Activated T-cell treated with anti-CD3 and anti-CD28 coated beads for 4 hours (primary cell): ENCODE measurements around the gene OR10J5.
"Not testable (repeated sequence)": the region's sequence is repeated elsewhere in the genome, so short reads cannot be mapped to it uniquely, and the experiment has no call there.

ENCODE experiments used
- DNase-seq: peaks from one replicate; pipeline ENCODE4 v3.0.0-alpha.2; 2020

Gene OR10J5, protein sequence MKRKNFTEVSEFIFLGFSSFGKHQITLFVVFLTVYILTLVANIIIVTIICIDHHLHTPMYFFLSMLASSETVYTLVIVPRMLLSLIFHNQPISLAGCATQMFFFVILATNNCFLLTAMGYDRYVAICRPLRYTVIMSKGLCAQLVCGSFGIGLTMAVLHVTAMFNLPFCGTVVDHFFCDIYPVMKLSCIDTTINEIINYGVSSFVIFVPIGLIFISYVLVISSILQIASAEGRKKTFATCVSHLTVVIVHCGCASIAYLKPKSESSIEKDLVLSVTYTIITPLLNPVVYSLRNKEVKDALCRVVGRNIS

DNA sequence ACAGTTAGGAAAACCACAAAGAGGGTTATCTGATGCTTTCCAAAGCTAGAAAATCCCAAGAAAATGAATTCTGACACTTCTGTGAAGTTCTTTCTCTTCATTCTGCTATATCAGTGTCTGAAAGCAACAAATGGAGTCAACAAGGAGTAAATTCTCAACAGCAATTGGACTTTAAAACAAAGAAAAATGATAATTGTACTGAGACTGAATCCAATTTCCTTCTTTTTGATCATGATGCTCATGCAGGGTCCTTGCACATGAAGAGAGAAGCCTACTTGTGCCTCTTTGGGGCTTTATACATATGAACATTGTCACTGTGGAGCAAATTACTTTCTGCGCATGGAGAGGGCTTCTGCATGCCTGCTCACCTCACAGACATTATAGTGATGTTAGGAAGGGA is at the start of gene OR10J5:
Gene OR10J5, minus strand, starts transcription at position 101 of the 400 bp plus-strand sequence. Its CDS starts 0 bp downstream, at position 101.
- no peak for DNase-seq

DNA sequence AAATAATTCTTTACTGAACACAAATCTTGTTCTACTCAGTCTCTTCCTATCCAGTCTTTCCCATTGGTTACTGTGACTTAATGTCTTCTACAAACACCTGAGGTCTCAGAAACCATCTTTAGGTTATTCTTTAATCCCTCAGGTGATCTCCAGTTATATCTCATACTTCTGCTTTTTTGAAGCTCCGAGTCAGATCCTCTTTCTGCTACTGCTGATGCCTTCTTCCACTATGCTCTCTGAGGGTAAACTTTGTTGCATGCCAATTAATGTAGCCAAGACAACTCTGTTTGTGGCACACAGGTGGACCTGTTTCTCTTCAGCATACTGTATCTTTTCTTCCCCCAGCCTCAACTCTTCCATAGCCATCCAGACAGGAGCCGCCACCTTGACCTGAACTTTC is 48.7 kb upstream of the OR10J5 start:
- no peak for DNase-seq

DNA sequence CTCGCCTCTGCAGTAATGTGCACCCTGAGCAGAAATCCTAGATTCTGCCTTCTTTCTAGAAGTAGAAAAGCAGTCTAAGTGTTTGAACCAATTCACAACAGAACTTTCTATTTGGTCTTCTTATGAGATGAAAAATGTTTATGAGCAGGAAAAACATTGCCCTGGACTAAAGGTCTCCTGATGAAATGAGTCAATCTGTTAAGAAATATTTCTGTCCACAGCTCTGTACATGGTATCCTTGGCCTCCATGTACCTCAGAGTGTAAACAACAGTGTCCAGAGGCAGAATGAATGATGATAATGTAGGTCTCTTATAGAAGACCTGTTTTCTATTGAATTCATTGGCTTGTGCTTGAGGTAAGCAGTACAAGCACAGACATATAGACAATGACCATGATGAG is 45.6 kb upstream of the OR10J5 start:
- no peak for DNase-seq

DNA sequence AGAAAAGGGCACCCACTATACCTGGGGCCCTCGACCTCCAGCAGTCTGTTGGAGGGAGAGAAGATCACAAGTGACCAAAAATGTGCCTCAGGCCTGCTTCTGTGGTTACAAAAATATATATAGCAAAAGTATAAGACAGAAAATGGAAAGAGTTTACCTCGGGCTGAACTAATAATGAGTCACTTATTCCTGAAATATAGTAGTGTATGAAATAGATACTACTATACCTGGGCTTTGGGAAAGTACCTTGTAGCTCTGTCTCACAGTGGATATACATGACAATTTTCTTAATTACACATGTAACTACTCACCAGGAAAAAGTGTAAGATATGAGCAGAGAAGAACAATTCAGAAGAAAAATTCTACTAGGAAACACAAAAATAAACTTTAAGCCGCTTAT is 44.5 kb upstream of the OR10J5 start:
- DNase-seq = no peak

DNA sequence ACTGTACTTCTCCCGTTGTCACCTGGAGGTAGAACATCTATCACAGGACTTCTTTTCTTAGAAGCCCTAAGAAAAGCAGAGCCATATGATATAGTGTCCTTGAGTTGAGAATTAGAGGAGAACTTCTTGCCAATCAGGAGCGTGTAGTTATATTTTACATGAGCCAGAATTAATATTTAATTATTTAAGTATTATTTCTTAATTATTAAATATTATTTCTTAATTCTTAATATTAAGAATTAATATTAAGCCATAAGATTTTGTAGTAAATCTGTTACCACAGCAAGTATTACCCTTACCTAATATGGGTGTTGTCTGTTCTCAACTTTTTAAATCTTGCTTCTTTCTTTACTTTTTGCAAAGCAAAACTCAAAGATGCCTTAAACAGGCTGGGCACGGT is 41.6 kb upstream of the OR10J5 start:
- no peak for DNase-seq

DNA sequence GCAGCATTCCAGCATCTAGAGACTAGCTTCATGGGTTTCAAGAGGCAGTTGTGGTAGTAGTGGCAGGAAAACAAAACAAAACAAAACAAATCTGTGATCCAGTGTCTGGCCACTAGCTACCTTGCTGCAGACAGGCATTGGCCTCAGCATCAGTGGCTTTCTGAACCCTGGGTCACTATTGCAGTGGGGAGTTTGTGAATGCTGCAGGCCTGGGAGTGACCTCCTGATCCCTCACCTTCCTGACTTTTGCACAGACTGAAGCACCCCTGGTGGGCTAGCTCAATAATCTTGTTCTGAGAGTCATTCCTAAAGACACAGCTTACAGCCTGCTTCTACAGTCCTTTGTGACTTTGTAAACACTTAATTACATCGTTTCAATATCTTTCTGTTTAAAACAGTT is 26.9 kb upstream of the OR10J5 start:
- DNase-seq = no peak

DNA sequence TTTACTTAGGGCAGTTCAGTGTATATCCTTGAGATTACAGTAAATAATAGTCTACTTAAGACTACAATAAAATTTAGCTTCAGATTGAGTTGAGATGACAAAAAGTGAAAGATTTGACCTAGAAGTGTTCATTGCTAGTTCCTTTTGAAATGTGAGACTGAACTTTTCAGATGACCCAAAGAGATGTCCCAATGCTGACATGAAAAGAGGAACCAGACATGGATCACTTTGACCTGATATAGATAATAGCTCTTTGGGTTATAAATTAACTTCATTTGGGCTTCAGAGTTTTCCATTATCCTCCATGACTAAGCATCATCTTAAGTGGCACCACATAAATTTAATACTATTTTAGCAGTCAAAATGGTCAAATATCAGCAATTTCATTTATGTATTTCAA is 25.7 kb upstream of the OR10J5 start:
- DNase-seq = no peak

DNA sequence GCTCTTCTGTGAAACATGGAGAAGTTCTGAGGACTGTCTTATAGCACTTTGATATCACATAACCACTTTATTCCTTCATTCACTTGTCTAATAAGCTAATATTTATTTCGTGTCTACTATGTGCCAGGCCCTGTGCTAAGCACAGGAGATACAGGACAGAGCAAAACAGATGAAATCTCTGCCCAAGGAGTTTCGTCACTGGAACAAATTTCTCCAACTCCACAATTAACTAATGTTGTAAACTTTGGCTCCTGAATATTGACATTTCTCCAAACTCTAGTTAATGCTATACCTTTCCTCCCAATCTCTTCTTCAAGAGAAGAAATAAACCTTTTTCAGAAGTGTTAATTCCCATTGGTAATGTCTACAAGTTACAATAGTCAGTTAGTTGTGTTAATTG is 24.8 kb upstream of the OR10J5 start:
- no peak for DNase-seq

DNA sequence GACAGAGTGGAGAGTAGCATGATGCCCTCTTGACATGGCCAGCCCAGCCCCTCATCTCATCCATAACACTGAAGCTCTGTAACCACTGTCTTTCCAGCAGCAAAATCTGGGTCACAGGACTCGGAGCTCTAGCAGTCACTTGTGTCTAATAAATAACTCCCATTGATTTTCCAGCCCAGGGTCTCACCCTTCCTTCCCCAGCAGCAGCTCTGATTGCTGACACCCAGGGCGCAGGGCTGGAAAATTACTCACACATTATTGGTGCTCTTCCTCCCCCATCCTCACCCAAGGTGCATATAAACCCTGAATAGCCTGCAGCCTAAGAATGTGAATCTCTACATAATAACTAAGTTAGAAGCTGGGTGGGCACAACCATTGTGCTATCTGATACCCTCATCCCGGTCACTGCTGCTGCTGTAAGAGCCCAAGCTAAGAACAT is 21.1 kb upstream of the OR10J5 start:
- DNase-seq = no peak

DNA sequence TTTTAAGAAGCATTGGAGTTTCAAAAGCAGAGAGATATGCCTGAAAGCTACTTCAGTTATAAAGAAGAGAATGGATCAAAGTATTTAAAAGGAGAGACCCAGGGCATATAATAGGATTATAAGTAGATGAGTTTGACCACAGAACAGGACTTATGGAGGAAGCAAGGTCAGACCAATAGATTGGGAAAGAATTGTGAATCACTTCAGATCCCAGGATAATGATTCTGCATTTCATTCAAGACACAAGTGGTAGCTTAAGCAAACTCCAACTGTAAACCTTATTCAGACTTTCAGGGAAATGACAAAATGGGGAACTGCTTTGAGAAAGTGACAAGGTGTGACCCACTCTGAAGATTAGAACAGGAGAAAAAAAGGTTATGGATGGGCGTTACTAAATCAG is 18.9 kb upstream of the OR10J5 start:
- no peak for DNase-seq

DNA sequence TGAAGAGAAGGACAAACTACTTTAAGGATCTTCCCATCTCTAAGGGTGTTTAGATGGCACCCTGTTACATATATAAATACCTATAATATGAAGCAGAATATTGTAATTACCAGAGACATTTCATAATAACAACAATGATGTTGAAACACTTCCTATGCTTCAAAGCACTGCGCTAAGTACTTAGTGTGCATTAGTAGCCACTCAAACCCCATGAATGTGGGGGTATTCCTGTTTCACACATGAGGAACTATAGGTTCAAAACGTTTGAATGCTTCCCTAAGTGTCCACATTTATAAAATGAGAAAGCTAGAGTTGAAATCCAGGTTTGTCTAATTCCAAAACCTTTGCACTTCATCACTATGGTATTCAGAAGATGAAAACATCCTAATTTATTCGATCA is 18.5 kb upstream of the OR10J5 start:
- DNase-seq = no peak

DNA sequence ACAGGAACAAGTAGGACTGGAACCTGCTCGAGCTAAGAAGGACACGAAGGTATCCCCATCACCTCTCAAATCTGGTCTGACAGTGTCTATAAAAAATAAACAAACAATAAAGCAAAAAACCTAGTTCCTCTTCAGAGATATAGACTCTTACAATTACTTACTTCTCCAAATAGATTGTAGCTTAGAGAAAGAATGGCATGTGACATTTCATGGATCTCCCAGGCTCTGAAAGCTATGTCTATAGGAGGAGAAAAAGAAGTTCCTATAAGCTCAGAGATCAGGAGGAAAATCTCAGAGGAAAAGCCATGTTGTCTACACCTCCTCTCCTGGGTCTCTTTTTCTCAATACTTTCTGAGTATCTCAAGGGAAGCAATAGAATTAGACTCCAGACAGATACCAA is 12.3 kb upstream of the OR10J5 start:
- DNase-seq = no peak

DNA sequence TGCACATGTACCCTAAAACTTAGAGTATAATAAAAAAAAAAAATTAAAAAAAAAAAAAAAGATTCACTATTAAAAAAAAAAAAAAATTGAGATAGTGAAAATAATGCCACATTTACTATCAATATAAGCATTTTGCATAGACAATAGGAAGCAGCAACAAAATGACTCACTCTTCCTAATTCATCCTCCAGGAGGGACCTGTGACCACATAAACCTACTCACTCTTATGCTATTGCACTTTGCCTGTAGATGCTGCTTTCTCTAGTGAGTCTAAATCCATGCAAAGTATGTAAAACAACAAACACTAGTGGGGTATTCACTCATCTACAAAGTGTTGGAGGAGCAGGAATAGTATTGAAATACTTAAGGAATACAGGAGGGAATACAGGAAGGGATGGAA is 2.9 kb downstream of the OR10J5 start:
- DNase-seq = no peak

DNA sequence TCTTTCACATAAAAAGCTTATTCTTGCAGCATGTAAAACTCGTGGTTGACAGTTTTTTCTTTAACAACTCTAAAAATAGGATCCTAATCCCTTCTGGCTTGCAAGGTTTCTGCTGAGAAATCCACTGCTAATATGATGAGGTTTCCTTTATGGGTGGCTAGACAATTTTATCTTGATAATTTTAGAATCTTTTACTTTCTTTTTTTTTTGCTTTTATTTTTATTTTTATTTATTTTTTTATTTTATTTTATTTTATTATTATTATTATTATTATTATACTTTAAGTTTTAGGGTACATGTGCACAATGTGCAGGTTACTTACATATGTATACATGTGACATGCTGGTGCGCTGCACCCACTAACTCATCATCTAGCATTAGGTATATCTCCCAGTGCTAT is 11.0 kb downstream of the OR10J5 start:
- DNase-seq = not testable (repeated sequence)

DNA sequence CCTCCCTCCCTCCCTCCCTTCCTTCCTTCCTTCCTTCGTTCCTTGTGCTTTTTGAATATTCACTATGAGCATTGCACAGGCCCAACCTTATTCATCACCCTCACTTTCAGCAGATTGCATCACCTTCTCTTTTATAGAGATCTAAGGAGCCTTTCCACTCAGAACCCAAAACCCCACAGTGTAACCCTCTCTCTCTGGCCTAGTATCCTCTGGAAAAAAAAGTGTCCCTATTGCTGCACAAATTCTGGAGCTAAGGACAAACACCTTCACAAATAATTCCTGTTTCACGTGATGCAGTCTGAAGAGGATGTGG is 25.6 kb downstream of the OR10J5 start:
- DNase-seq = no peak

DNA sequence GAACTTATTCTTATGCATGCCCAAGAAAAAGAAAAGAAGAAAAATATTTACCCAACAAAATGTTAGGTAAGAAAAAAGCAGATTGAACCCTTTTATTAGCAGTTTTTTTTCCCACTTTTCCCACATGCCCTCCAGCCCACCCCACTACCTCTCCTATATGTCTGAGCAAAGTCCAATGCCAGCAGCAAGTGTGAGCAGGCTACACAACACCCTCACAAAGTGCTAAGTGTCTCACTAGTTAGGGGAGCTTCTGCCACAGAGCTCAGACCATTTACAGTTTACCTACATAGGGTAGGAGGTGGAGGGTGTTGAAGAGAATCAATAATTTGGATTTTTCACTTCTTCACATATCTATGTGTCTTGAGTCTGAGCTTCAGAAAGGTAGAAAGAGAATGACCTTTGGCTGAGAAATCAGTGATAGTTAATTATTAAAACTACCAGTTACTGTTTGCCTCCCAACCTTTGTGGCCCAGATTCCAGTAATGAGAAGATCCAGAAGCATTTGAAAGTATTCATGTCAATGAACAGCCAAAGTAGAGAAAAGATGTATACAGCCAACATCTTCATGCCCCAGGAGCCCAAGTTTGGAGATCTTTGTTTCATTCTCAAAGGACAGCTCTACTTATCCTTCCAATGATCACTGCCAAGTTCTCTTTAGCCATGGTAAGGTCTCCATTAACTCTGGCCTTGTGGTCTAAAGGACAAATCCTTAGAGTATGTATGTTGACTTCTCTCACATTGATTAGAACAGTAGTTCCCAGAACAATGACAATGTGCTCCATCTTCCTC is 26.2 kb downstream of the OR10J5 start:
- DNase-seq = no peak

DNA sequence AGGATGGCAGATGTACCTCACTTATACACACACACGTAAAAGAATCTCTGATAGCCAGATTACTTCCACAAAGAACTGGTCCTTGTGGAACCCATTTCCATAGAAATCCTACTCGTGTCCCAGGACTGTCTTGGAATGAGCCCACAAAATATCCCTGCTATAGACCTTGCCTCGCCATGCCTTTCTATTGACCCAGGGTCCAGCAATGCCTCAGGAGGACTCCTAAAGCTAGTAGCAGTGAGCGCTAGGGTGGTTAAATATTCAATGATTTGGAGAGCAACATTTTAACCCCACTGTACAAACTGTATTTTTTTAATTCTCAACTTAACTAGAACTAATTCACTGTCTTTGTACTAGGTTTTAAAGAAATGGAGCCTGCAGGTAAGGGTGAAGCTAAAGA is 26.9 kb downstream of the OR10J5 start:
- no peak for DNase-seq

DNA sequence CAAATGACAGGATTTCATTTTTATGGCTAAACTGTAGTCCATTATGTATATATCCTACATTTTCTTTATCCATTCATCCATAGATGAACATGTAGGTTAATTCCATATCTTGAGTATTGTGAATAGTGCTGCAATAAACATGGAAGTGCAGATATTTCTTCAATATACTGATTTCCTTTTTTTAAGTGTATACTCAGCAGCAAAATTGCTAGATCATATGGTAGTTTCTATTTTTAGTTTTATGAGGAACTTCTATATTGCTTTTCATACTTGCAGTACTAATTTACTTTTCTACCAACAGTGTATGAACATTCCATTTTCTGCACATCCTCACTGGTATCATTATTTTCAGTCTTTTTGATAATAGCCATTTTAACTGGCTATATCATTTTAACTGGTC is 30.1 kb downstream of the OR10J5 start:
- no peak for DNase-seq

DNA sequence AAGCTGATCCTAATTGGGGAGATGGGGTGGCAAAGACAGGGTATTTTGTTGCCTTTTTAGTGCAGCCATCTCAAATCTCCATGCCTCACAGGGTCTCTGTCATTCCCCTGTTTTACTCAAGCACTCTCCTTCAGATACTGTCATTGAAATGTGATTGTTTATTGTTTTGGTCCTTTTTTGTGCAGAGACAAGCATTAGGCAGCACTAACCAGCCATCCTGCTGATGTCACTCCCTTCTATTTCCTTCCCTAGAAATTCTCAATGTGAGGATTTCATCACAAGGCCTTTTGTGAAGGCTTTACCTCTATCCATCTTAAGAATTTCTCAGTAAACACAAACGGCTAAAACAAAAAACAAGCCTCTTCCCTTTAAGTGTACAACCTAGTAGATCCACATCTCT is 34.7 kb downstream of the OR10J5 start:
- no peak for DNase-seq

DNA sequence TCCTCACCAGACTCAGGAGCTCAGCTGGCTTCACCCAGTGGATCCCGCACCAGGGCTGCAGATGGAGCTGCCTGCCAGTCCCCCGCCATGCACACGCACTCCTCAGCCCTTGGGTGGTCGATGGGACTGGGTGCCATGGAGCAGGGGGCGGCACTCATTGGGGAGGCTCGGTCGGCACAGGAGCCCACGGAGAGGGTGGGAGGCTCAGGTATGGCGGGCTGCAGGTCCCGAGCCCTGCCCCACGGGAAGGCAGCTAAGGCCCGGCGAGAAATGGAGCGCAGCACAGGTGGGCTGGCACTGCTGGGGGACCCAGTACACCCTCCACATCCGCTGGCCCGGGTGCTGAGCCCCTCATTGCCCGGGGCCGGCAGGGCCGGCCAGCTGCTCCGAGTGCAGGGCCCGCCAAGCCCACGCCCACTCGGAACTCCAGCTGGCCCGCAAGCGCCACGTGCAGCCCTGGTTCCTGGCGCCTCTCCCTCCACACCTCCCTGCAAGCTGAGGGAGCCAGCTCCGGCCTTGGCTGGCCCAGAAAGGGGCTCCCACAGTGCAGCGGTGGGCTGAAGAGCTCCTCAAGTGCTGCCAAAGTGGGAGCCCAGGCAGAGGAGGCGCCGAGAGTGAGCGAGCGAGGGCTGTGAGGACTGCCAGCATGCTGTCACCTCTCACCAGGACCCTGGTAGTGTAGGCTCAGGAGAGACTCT is 41.1 kb downstream of the OR10J5 start:
- DNase-seq = not testable (repeated sequence)

DNA sequence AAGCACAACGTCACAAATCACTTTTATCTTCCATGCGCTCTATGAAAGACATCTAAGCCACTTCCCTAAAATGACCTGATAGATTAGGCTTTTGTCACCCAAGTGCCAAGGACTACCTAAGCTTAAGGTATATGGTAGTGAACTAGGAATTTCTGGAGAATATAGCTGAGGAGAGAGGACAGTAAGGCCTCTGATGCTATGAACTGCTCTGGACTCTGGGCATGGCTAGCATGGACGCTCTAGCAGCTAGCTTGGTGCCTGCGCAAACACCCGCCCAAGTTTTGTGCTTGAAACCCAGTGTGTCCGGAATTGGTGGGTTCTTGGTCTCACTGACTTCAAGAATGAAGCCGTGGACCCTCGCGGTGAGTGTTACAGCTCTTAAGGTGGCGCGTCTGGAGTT is 42.5 kb downstream of the OR10J5 start:
- no peak for DNase-seq

DNA sequence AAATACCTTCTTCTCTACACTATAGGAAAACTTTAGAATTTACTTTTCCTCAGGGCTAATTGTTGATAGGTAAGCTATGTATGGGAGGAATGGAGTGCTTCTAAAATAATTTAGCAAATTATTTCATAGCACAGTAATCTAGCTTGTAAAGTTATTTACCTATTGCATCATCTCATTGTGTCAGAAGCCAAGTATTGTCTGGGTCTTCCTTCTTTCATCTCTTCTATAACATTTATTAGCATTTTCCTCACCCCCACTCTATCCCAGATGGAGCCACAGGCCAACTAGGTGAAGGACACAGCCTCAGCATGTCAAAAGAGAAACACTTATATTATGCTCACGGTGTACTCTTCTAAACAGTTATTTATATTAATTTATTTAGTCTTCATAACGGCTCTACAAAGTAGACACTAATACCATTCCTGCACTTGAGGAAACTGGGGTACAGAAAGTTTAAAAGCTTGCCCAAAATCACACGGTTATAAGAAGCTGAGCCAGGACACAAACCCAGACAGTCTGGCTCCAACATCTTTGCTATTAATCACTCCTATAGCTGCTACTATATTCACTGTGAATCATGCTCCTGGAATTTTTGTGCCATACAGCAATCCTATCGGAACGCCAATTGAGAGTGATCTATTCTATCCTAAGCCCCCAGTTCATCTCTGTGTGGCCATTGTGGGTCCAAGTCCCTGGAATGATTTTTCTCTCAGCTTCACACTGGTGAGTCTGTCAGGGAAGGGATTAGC is 43.1 kb downstream of the OR10J5 start:
- DNase-seq = no peak
